GM12872 (cell line): Measurements from ENCODE around the gene MPDZ.

Source experiments
- TF ChIP-seq, protein P1 (sequence below): IDR thresholded peaks from 3 replicates; pipeline ENCODE4 v1.5.1; 2011; ENCODE audit warnings: low read depth, mild to moderate bottlenecking, low read length, moderate library complexity; ENCODE audit not compliant: insufficient read depth

MPDZ gene

DNA sequence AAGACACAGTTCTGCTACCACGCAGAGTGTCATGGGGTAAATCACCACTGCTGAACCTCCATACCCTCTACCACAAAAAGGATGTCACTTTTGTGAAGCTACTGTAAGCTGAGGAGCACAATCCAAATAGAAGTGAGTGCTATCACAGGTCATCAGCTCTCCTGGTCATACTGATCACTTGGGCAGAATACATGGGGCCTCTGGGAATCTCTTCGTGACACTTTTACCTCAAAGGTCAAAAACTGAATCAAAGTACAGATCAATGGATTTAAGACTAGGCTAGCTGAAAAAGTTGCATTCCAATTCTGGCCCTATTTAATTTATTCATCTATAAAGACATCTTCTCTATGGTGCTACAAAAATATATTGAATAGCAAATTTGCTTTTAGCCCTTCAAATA is 115.5 kb downstream of the MPDZ start:
- TF ChIP-seq, protein P1, sequence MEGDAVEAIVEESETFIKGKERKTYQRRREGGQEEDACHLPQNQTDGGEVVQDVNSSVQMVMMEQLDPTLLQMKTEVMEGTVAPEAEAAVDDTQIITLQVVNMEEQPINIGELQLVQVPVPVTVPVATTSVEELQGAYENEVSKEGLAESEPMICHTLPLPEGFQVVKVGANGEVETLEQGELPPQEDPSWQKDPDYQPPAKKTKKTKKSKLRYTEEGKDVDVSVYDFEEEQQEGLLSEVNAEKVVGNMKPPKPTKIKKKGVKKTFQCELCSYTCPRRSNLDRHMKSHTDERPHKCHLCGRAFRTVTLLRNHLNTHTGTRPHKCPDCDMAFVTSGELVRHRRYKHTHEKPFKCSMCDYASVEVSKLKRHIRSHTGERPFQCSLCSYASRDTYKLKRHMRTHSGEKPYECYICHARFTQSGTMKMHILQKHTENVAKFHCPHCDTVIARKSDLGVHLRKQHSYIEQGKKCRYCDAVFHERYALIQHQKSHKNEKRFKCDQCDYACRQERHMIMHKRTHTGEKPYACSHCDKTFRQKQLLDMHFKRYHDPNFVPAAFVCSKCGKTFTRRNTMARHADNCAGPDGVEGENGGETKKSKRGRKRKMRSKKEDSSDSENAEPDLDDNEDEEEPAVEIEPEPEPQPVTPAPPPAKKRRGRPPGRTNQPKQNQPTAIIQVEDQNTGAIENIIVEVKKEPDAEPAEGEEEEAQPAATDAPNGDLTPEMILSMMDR: no peak

DNA sequence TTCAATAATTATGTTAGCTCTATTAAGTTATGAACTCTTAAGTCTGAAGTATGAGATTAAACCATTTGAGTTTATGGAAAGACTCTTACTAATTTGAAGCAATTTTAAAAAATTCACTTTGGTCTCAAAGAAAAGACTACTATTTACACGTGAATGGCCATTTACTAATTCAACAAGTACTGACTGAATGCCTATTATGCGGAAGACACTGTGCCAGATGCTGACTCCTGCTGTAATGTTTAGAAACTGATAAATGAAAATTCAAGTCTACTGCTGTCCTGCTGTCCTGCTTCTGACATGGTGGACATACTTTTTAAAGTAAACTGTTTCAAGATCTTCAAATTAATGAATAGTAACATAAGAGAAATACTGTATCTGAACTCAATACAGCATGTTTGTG is 116.2 kb downstream of the MPDZ start:
- TF ChIP-seq, protein P1: no peak

DNA sequence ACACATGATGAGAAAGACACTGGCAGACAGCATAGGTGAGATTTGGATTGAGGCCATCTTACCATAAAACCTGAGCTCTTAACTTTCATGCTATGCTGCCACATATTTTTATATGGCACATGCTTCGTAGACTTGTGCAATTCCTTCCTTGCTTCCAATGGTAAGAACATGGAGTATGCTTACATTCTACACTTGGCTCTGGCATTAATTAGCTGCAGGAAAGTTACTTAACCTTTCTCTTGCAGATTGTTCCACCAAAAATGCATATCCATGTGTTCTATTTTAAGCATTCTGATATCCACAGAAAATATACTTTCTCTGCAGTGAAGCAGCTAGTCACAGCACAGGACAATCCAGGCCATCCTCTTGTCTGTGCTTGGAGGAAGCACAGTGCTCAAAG is 119.4 kb downstream of the MPDZ start:
- TF ChIP-seq, protein P1: no peak

DNA sequence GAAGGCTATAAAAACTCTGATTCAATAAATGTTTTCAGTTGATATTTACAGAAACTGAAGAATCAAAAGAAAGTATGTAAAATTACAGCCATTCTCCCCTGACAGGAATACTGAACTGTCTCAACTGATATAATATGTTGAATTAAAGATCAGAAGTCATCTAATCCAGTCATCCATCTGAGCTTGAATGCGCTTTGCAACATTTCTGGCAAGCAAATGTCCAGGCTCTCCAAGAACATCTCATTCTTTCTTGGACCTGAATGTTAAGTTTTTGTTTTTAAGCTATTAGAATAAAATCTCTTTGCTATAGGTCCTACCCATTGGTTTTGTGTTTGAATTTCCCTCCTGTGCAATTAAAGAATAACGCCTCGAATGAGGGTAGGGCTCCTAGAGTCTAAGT is 120.5 kb downstream of the MPDZ start:
- TF ChIP-seq, protein P1: no peak

DNA sequence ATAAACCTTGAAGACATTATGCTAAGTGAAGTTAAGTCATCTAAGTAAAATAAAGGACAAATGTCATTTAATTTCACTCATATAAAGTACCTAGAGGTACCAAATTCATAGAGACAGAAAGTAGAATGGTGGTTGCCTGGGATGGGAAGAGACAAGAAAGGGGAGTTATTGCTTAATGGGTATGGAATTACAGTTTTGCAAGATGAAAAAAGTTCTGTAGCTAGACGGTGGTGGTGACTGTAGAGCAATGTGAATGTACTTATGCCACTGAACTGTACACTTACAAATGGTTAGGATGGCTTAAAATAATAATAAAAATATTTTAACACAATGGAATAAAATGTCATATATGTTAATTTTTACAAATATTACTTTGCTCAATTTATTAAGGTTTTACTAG is 128.0 kb downstream of the MPDZ start:
- TF ChIP-seq, protein P1: no peak

DNA sequence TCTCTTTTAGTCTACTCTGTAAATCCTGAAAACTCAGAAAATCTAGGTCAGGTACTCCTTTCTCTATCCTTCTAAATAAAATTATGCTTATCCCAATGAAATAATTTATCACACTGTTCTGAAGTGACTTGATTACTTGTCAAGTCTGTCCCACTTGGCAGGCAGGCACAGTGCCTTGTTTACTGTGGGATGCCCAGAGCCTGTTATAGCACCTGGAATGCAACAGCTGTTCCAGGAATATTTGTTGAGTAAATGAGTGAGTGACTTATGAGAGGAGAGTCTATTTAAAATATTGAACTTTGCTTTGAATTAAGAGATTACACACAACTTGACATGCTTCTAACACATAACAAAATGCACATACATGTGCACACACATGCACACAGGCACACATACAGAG is 130.0 kb downstream of the MPDZ start:
- TF ChIP-seq, protein P1: no peak

DNA sequence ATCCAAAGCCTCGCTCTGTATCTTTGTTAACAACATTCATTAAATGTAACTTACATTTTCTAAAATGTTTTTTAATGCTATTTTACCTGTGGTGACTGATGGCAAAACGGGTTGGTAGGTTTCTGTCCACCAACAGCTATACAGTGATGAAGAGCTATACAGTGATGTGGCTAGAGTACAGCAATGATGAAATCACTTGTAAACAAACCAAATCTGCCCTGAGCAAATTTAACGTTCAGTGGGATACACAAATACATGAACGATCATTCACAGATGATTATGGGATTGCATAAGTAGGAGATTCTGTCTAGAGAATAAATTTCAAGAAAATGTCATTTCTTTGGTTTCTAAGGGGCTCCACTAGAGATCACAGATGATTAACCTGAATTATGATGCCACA is 132.7 kb downstream of the MPDZ start:
- TF ChIP-seq, protein P1: no peak

DNA sequence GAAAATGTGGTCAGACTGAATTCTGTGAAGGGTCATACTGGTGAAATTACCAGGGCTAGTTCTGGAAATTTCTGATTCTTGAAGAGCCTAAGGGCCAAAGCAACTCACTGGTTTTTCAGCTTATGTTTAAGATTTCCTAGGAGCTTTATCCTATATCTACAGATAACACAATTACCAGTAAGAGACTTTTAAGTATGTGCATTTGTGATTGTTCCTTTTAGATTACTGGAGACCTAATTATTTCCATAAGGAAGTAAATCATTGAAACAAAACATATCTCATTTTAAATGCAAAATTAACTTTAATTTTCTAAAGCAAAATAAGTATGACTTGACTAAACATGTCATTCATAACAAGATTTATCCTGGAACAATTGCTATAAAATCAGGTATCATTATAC is 134.2 kb downstream of the MPDZ start:
- TF ChIP-seq, protein P1: no peak
